H54 (cell line): Measurements from ENCODE around the gene ELP5.

Source experiments
- DNase-seq: peaks from one replicate; pipeline ENCODE4 v3.0.0; 2011; ENCODE audit warnings: low spot score, mixed read lengths; ENCODE audit not compliant: insufficient read length
- FAIRE-seq: peaks from 3 replicates; lab custom pipeline; 2011; peaks lifted over from hg19 to GRCh38; lab: Jason Lieb, UNC
- POLR2A ChIP-seq: IDR thresholded peaks from 2 replicates; pipeline ENCODE4 v1.6.1; 2011; ENCODE audit warnings: low read depth, mild to moderate bottlenecking, low read length

The ELP5 gene, protein sequence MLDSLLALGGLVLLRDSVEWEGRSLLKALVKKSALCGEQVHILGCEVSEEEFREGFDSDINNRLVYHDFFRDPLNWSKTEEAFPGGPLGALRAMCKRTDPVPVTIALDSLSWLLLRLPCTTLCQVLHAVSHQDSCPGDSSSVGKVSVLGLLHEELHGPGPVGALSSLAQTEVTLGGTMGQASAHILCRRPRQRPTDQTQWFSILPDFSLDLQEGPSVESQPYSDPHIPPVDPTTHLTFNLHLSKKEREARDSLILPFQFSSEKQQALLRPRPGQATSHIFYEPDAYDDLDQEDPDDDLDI

DNA sequence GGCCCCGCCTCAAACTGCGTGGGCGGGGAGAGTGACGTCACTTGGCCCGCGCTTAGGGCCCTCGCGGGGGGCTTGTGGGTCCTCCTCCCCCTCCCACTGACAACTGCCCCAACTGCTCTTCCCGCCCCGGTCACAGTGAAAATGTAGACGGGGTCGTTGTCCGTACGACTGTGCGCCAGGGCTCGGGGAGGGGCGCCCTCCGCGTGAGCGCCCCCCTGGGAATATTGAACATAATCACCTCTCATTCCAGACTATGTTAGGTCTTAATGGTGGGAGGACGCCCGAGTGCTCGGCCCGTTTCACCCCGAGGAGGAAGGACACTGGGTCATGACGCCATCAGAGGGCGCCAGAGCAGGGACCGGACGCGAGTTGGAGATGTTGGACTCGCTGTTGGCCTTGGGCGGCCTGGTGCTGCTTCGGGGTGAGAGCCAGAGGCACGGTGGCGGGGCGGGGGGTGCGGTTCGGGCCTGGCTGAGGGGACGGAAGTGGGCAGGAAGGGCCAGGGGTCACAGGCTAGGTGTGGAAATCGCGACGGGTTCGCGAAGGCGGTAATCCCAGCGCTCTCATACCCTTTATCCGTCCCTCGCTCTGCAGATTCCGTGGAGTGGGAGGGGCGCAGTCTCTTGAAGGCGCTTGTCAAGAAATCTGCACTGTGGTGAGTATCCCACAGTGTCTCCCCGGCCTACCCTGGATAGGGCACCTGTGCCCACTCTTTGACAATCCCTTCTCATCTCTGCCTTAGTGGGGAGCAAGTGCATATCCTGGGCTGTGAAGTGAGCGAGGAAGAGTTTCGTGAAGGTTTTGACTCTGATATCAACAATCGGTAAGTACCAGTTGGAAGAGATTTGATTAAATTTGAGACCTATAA, at the start of gene ELP5:
Gene ELP5 (plus strand): TSS at position 40 of the 868 bp plus-strand sequence. CDS start 336 bp downstream, at position 376.
- no peak for FAIRE-seq
- peak; percentile 68 for TF ChIP-seq POLR2A
- DNase-seq, result peak; percentile 90

DNA sequence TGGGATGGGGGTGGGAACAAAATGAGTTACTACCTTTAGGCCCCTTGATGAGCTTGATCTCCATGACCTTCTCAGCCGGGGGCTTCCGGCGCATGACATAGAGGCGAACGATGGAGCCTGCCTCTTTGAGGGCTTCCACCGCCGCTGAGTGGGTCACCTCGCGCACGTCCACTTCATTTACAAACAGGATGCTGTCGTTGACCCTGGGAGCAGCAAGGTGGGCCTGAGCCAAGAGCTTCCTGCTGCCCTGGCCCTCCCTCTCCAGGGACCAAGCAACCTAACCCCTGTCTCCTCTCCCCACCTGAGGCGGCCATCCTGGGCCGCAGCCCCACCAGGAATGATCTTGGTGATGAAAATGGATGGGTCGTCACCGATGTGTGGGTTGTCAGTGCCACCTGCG, 48.6 kb upstream of the ELP5 start:
- FAIRE-seq (no peak), DNase-seq (no peak)
- no peak for TF ChIP-seq POLR2A

DNA sequence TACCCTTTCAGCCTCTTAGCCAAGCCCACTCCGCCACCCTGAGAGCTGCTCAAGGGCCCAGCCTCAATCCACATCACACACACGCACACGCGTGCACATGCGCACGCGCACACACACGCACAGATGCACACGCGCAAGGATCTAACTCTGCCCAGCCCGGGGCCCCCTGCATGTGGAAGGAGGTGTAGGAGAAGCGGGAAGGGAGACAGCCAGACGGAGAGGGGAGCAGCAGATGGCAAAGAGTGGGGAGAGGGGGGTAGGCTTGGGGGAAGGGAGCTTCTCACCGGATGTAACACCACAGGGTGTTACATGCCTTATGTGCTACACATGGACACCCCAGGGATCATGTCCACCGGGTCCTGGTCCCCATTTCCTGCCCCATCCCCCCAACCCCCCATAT, 47.7 kb upstream of the ELP5 start:
- FAIRE-seq (no peak), DNase-seq (no peak)
- TF ChIP-seq POLR2A, result no peak

DNA sequence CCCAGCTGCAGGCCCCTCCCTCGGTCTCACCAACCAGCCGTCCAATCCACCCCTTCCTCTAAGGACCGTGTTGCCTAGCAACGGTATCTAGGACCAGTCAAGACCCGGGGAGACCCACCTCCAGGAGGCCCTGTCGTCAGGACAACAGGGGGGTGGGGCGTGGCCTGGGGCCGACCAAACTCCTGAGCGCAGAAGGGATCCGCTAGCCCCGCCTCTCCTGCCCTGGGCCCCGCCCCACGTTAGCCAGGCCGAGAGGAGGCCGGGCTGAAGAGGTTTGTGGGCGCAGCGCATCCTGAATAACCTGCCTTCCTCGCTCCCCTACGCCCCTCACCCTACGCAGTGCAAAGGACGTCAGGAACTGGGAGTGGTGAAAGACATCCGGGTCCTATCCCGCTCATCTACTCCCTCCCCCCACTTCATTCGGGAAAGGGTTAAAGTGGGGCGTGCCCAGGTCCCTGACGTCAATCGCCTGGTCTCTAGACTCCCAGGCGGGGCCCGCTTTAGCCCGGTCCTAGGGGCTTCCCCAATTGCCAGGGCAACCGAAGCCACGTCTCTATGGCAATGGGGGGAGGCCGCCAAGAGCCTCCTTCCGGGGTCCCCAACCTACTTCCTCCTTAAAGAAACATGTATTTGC, 47.1 kb upstream of the ELP5 start:
- DNase-seq (no peak), FAIRE-seq (no peak)
- no peak for TF ChIP-seq POLR2A

DNA sequence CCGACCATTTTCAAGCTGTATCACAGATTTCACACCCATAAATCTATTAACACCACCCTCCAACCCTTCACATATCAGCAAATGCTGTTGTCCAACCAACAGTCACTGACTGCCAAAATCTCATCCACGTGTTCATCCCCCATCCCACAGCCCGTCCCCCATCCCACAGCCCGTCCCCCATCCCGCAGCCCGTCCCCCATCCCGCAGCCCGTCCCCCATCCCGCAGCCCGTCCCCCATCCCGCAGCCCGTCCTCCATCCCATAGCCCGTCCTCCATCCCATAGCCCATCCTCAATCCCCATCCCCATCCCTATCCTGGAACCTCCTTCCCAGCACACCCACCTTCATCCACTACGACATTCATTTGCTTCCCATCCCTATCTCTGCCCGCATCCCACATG, 46.5 kb upstream of the ELP5 start:
- DNase-seq (no peak), FAIRE-seq (no peak)
- no peak for TF ChIP-seq POLR2A

DNA sequence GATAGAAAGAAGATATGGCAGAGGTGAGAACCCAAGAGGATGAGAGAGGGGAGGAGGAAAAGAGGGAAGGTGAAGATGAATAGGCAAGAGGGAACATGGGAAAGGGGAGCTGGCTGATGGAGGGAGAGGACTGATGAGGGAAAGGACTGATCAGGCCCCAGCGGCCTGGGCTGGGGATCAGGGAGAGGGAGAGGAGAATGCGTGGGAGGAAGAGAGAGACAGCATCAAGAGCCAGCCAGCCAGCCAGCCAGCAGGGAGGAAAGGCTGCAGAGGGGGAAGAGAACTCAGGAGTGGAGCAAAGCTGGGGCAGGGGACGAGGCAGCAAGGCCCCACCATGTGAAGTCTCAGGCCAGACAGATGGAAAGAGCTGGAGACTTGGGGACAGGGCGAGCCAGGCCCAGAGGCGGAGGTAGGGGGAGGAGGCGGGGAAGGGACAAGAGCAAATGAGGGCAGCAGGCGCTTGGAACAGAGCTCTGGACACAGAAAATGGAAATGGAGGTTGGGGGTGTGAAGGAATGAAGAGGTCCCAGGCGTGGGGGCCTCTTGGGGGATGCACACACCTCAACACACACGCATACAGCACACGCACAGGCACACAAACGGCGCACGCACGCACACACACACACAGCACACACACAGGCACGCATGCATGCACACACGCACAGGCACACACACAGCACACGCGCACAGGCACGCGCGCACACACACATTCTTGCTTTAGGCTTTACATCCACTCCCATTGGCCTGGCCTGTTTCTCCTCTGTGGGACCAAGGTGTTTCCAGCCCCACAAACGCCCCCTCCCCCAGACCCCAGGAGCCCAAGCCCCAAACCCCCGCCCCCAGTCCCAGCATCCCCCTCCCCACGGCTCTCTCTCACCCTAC, 44.7 kb upstream of the ELP5 start:
- FAIRE-seq, result no peak
- DNase-seq, result no peak
- TF ChIP-seq POLR2A, result no peak

DNA sequence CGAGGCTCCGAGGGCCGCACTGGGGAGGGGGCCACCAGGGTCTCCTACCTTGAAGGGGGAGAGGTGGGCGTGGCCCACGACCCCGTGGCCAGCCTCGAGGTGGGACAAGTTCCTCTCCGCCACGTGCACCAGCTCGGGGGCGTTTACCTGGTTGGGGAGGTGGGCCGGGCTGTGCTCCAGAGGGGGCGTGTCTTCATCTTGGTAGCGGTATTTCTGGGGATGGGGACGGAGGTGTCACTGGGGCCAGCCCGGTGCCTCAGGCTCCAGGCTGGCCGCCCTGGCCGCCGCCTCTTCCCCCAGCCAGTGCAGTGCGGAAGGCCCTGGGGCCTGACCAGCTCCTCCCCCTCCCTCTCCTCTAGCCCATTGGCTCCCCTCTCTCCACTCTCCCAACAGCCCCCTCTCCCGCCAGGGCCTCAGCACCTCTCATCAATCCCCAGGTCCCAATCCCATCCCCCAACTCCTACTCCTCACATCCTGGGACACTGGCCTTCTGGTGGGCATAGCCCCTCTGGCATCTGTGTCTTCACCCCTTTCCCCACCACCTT, 43.9 kb upstream of the ELP5 start:
- DNase-seq, result no peak
- FAIRE-seq, result no peak
- TF ChIP-seq POLR2A, result no peak

DNA sequence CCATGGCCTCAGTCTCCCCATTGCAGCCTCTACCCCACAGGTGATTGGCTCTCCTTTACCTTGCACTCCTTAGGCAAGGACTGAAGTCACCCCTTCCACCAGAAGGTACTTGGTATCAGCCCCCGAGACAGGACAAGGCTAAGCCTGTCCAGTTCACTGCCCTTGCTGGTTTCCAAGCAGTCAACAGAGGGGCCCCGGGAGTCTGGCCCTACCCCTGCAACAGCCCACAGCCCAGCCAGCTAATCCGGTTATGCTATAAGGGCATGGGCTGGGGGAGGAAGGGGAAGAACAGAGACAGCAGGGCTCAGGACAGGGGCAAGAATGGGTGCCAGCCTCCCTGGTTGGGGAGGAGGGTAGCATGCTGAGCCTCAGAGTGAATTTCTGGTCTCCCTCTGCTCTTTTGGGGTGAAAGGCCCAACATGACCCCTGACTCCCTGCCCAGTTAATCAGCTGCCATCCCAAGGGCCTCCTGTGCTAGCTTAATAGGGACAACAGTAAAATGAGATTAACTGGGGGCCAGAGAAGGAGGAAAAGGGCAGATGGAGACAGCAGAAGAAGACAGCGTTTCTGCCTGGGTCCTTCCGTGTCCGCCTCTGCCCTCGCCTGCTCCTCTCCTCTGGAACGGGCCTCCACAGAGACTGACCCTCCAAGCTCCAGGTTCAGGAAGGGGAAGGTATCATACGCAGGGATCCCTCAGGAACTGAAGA, 43.1 kb upstream of the ELP5 start:
- no peak for TF ChIP-seq POLR2A
- DNase-seq (no peak), FAIRE-seq (no peak)

DNA sequence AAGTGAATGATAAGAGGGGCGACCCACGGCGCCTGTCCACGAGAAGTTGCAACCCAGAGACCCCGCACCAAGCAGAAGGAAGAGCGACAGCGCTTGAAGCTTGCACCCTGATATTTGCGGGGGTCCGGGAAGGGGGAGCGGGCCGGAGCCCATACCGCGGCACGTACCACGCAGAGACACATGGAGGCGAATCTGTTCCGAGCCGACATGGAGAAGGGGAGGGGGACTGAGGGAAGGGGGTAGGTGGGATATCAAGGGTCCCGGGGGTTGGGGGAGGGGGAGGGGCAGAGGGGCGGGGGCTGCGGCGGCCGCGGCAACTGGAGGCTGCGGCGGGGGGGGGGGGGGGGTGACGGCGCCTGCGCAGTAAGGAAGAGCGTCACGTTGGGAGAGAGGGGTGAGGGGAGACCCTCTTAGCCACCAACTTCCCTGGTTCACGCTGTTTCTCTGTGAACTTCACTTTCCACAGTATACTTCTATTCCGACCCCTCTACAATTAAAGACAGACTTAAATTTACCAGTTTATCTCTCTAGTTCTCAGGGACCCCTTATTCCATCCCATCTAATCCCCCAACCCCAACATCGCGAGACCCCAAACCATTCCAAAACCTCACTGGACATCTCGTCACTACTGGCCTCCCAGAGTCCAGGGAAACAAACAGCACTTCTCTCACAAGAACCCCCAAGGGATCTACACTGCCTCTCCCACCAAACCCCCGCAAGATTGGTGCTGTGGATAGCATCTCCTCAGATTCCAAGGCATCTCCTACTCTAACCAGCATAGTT, 40.3 kb upstream of the ELP5 start:
- no peak for FAIRE-seq

DNA sequence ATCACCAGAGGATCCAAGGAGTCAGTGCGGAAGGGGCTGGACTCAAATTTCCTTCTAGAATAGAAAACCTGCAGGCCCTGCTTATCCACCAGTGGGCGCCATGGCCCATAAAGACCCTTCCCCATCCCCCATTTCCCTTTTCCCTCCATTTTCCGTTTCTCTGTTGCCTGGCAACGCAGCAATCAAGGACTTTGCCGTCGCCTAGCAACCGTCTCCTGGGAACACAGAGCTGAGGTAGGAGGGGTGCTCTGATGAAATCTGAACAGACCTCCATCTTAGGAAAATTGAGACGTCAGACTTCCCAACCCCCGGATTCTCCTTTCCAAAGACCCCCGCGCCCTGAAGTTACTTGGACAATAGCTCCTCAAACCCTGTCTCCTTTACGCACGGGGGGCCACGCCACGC, 38.1 kb upstream of the ELP5 start:
- FAIRE-seq, result no peak
- DNase-seq, result no peak
- no peak for TF ChIP-seq POLR2A

More for the DNA sequence above, 40.3 kb upstream of the ELP5 start:
- no peak for DNase-seq
- no peak for TF ChIP-seq POLR2A

DNA sequence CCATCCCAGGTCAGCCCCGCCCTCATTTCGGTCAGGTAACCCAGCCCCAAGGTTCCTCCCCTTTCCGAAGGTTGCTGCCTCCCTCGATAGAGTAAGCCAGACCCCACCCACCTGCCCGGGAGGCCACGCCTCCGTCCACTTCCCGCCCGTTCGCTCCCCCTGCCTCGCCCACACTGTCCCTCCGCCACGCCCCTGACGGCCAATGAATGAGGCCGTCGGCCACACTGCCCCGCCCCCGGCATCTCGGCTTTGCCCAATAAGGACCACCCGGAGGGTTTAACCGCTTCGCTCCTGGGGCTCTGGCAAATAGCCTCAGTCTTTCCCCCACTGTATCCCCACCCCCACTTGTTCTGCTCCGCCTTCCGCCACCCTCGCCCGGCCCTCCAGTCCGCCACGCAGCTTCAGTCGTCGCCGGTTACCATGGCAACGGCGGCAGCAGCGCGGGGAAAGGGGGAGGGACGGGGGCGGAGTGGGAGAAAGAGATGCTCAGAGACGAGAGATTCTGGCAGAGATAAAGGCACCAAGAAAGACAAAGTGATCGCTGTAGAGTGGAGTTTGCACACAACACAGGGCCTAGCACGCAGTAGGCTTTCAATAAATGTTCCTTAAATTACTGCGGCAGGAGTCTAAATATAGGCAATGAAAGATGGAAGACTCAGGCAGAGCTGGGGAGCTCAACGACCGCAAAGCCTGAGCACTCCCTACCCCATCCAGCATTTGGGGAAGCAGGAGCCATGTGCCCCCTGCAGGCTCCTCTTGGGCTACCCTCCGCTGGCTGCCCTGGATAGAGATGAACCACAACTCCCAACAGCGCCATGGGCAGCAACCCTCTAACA, 37.5 kb upstream of the ELP5 start:
- no peak for TF ChIP-seq POLR2A
- peak; percentile 78 for FAIRE-seq
- peak; percentile 97 for DNase-seq
